ENCODE results near the gene ANKRD23. TPM values are rescaled to one million over a fixed set of nuclear protein-coding genes. Genes with fewer than 3 reads are reported as not detected.
A peak's percentile ranks its signal among the peaks of the same experiment; 100 is the strongest.

ANKRD23 gene
- total RNA-seq, 1 donor from 2014 or later = 1.9 TPM

GRCh38 chr2:96868555-96869280, 24.9 kb upstream of the ANKRD23 start:
- Mint-ChIP-seq H3K4me1 (ENCODE audit: low read depth) (peaks cover 24% of the 10 kb centered on the region), H3K4me3 (ENCODE audit: unreplicated experiment) (peak overlapping the region; percentile 86), H3K27me3 (ENCODE audit: low read depth) (no peaks in the 10 kb centered on the region), H3K9me3 (ENCODE audit: low read depth) (no peaks in the 10 kb centered on the region), H3K36me3 (ENCODE audit: low read depth) (peaks cover 8% of the 10 kb centered on the region), H3K27ac (ENCODE audit: unreplicated experiment) (peak overlapping the region; percentile 83)
- peak; percentile 89 for TF ChIP-seq CTCF (IDR thresholded peaks at IDR 0.05)
- no peak for DNase-seq (ENCODE audit: low spot score)

- TF ChIP-seq CTCF (IDR thresholded peaks at IDR 0.05) = no peak
- DNase-seq (ENCODE audit: low spot score) = no peak
- no peaks in the 10 kb centered on the region for H3K9me3 Mint-ChIP-seq (ENCODE audit: low read depth)
Measured at GRCh38 chr2:96867756-96868554, 24.1 kb upstream of the ANKRD23 start.

DNA sequence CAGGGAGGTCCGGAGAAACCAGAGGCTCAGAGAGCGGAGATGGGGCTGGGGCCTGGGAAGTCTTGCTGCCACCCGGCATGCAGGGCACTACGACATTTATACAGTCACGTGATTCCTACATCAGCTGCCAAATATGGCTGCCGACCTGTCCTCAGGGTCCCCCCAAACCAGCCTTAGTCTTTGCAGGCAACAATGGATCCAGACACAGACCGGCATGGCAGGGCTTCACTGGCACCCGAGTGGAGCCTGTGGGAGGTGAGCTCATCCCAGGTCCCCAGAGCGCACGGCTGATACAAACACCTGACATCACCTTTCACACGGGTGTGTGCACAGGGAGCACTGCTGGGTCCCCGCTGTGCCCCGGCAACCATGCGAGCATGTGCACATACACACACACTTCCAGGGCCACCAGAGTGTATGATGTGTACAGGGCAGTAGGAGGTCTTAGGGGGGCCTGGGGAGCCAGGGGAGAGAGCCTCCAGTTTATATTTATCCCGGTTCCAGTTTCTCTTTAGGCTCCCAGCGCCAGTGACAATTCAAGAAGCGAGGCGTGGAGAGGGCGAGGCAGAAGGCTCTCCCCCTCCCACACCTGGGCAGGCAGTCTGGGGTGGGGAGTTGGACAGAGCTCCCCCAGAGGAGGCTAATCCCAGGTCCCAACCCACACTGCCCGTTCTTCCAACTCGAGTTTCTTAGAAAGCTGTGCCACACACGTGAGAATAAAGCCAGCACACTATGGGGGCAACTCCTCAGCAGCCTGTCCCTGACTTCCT, 23.4 kb upstream of the ANKRD23 start:
- H3K27ac Mint-ChIP-seq (ENCODE audit: unreplicated experiment) = peak overlapping the region; percentile 83
- H3K4me1 Mint-ChIP-seq (ENCODE audit: low read depth) = peaks cover 18% of the 10 kb centered on the region
- TF ChIP-seq CTCF (IDR thresholded peaks at IDR 0.05) = no peak
- no peak for DNase-seq (ENCODE audit: low spot score)
- no peaks in the 10 kb centered on the region for H3K9me3 Mint-ChIP-seq (ENCODE audit: low read depth)
- H3K4me3 Mint-ChIP-seq (ENCODE audit: unreplicated experiment) = peak overlapping the region; percentile 86
- H3K36me3 Mint-ChIP-seq (ENCODE audit: low read depth) = peaks cover 14% of the 10 kb centered on the region
- H3K27me3 Mint-ChIP-seq (ENCODE audit: low read depth) = no peaks in the 10 kb centered on the region

More at GRCh38 chr2:96867756-96868554, 24.1 kb upstream of the ANKRD23 start:
- no peaks in the 10 kb centered on the region for H3K27me3 Mint-ChIP-seq (ENCODE audit: low read depth)
- peaks cover 13% of the 10 kb centered on the region for H3K36me3 Mint-ChIP-seq (ENCODE audit: low read depth)
- peak overlapping the region; percentile 83 for H3K27ac Mint-ChIP-seq (ENCODE audit: unreplicated experiment)
- peak overlapping the region; percentile 86 for H3K4me3 Mint-ChIP-seq (ENCODE audit: unreplicated experiment)
- H3K4me1 Mint-ChIP-seq (ENCODE audit: low read depth) = peaks cover 22% of the 10 kb centered on the region

DNA sequence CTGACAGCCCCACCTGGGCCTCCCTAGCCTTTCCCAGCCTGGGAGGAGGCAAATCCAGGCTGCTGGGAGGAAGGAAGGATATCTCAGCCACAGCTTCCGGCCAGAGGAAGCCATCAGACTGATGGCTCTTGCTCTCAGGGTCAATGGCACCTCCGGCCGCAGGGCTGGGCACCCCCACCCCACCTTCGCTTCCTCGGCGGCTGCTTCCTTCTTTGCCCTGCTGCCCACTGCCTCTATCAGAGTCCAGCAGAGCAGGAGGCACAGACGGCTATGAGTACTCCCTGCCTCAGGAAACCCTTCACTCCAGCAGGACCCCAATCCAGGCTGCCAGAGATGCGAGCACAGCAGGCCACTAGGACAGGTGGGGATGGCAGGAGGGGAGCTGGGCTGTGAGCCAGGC, 22.8 kb upstream of the ANKRD23 start:
- Mint-ChIP-seq H3K4me1 (ENCODE audit: low read depth) (peaks cover 18% of the 10 kb centered on the region), H3K27me3 (ENCODE audit: low read depth) (no peaks in the 10 kb centered on the region), H3K36me3 (ENCODE audit: low read depth) (peaks cover 17% of the 10 kb centered on the region), H3K27ac (ENCODE audit: unreplicated experiment) (peak overlapping the region; percentile 36), H3K4me3 (ENCODE audit: unreplicated experiment) (peak overlapping the region; percentile 48), H3K9me3 (ENCODE audit: low read depth) (no peaks in the 10 kb centered on the region)
- TF ChIP-seq CTCF (IDR thresholded peaks at IDR 0.05) = no peak
- no peak for DNase-seq (ENCODE audit: low spot score)

- no peak overlapping the region for H3K4me3 Mint-ChIP-seq (ENCODE audit: unreplicated experiment)
Measured at GRCh38 chr2:96866149-96866548, 22.3 kb upstream of the ANKRD23 start.

More at GRCh38 chr2:96866149-96866548, 22.3 kb upstream of the ANKRD23 start:
- Mint-ChIP-seq H3K4me1 (ENCODE audit: low read depth) (peaks cover 18% of the 10 kb centered on the region), H3K36me3 (ENCODE audit: low read depth) (peaks cover 19% of the 10 kb centered on the region), H3K9me3 (ENCODE audit: low read depth) (no peaks in the 10 kb centered on the region), H3K27me3 (ENCODE audit: low read depth) (no peaks in the 10 kb centered on the region), H3K27ac (ENCODE audit: unreplicated experiment) (no peak overlapping the region)
- no peak for TF ChIP-seq CTCF (IDR thresholded peaks at IDR 0.05)
- DNase-seq (ENCODE audit: low spot score) = no peak

All from chondrocyte (in vitro differentiated cells).